GM19395 (cell line): ENCODE results near the gene ASIC2.

Experiments
- ATAC-seq: cut with Tn5 transposase; IDR thresholded peaks from one replicate; pipeline ENCODE4 v1.9.1; 2021; ENCODE audit warnings: mild to moderate bottlenecking, moderate library complexity; ENCODE audit not compliant: unreplicated experiment

ASIC2 gene

DNA sequence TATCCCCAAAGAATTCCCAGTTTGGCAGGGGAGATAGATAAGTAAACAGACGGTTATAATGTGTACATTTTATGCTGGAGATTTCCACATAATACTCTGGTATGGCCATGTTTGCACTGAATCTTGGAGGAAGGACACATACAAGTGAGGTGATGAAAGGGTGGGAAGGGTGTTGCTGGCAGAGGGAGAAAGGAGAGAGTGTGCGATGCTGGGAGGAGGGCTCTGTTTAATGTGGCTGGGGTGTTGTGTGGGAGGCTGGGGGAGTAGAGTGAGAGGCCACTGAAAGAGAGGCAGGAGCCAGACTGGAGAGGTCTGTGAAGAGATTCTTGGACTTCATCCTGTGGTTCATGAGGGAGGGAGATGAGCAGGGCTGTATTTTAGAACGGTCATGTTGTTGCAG lies 213.9 kb downstream of the ASIC2 start:
- ATAC-seq = no peak

DNA sequence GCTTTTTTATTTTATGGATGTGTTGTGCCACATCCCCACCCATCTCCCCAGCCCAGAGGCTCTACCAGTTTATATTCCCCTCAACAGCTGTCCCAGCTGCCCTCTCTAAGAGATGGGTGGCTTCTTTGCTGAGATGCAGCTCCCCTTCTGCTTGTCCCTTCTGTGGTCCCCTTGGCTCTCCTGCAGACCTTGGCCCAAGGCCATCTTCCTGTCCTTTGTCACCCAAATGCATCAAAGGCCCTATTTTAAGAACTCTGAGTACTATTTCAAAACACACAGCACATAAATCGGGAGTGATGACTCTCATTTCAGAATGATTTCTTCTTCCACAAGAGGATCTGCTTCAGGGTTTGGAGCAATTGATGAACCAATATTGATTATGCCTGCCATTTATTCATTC lies 216.1 kb downstream of the ASIC2 start:
- no peak for ATAC-seq

DNA sequence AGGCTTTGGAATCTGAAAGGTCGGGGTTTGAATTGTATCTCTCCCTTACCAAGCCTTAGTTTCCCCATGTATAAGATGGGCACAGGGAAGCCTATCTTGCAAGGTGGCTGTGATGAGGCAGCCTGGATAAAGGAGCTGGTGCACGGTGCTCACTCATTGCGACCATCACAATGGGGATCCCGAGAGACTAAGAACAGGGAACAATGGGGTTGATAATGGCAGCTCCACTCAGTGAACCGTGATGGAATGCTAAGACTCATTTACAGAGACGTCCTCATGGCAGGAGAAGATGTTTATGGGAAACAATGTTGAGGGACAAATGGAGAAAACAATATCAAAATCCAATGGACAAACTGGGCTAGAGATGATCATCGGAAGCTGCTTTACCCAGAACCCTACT lies 219.7 kb downstream of the ASIC2 start:
- no peak for ATAC-seq

DNA sequence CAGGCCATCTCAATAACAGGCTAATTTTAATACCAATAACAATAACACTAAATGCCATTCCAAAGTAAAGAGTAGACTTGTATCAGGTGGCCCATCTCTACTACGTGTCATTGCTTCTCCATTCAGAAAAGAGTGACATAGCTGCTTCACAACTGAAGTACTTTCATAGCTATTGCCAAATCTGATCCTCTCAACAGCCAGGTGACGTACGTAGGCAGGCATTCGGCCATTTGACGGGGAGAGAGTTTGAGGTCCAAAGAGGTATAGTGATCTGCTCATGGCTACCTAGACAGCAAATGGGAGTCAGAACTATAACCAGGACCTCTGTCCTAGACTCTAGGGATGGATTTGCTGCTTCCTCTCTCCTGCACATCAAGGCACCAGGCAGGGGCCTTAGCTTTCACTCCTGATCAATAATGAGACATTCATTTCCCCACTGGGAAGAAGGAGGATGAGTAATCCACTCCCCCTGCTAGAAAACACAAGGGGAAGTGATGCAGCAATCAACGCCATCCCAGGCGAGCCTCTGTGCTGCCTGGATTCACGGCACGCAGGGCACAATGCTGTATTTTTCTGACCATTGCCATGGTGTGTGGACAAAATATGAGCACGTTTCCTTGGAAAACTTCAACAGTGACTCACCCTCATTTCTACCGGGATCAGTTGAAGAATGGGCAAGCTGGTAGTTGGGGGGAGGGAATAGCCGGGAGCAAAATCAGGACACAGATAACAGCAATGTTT lies 220.5 kb downstream of the ASIC2 start:
- no peak for ATAC-seq

DNA sequence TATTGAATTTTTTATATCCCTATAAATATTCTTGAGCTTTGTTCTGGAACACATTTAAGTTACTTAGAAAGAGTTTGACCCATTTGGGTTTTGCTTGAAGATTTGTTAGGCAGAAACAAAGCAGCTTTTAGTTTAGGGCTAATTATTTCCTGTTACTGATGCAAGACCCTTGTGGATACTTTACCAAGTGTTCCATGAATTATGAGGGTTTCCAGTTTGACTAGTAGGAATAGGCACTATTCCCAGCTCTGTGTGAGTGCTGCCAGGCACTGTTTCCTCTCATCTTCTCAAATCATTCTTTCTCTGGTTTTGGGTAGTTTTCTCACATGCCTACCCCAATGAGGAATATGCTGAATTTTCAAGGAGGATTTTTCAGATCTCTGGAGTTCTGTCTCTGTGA lies 221.4 kb downstream of the ASIC2 start:
- no peak for ATAC-seq

DNA sequence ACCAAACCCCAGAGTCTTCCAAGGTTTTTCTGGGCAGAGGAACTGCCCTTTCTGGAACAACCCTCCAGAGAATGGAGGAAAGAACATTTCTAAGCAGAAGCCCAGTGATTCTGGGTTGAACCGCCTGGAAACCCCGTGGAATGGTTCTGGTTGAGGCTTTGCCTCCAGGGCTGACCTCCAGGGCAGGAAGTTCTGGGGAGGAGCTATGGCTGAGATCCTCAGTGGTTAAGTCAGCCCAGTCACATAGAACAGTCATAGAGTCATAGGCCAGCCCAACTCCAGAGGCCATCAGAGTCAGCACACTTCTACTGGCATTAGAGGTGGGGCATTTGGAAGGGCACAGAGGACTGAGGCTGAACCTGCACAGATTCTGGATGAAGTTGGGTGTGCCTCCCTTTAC lies 235.5 kb downstream of the ASIC2 start:
- no peak for ATAC-seq

DNA sequence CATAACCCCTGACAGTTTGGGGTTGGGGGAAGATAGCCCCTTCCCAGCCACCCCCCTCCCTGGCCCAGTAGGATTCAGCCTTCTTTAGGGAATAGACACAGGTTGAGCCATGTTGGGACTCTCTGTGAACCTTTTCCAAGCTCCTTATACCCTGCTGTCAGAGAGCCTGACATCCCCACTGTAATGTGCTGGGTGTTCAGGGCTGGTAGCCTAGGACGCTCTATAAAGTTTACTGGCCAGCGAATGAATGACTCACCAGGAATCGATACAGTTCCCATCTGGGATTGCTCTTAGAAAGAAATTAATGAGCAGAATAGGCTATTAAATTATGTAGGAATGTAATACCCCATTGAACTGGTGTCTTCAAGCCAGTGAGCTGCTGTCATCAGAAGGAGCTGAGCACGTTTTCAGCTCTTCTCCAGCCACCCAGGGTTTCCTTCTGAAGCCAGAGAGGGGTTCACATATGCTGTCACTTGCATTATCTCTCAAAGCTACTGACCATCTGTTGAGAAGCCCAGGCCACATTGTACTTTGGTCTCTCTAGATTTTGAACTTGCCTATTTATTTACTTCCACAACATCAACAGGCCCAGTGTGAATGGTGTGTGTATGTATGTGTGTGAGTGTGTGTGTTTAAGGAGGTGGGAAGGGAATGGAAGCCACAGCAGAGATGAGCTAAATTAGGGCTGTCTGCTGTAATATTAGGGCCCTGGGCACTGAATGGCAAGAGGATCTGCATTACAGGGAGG lies 236.5 kb downstream of the ASIC2 start:
- ATAC-seq = no peak

DNA sequence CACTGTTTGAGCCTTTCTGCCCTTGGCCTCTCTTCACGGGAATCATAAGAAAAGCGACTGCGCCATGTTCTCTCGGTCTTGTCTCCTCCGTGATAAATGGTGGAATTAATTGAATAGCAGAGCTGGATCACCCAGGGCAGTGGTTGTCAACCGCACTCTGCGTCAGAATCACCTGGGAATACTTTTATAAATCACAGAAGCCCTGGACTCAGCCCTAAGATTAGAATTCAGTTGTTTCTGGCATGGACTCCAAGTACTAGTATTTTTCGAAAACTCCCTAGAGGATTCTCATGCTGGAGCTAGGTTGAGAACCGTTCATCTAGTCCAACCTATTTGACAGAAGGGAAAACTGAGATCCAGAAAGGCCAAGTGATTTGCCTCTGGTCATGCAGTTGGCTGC lies 237.3 kb downstream of the ASIC2 start:
- ATAC-seq = no peak

DNA sequence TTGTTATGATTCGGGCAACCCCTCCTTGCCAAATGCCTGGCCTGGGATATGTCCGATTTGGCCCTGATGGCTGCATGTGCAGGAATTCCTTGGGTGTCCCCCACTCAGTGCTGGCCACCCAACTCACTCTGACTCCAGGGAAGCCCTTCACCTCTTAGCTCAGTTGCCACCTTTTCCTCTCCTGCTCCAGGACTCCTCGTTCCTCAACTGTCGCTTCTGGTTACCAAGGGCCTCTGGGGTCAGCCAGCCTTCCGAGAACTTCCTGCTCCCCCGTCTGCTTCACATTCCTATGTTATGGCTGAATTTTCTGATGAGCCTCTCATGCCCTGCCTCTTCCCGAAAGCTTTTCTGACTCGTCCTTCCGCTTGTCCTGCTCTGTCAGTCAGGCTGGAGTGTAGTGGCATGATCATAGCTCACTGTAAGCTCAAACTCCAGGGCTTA lies 237.9 kb downstream of the ASIC2 start:
- no peak for ATAC-seq

DNA sequence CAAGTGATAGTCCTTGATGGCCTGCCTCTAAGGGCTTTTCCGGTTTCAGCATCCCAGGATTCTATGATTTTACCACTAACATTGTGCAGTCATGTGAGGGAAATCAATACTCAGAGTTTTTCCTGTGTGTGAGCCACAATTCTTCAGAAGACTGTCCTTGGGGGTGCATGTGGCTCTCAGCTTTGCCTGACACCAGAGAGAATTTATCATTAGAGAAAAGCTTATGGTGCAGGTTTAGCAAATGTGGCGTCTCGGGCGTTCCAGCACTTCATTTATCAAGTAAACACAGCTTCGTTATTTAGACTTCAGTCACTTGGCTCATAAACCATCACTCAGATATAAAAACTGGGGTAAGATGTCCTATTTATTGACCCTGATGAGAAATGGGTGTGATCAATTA lies 238.7 kb downstream of the ASIC2 start:
- ATAC-seq = no peak

DNA sequence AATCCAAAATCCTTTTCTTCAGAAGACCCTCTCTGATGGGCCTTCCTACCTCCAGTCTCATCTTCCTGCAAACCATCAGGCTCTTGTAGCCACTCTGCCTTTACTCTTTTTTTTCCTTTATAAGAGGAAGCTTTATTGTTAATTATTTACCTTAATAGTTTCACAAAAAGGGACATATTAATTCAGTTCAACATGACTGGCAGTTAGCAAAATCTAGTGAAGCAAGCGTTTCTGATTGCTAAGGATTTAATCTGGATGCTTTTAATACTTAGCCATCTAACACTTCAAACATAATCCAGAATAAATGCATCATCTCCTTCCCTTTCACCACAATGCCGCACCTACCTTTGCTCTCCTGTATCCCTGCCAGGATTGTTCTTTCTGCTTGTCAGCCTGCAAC lies 239.4 kb downstream of the ASIC2 start:
- ATAC-seq = no peak

DNA sequence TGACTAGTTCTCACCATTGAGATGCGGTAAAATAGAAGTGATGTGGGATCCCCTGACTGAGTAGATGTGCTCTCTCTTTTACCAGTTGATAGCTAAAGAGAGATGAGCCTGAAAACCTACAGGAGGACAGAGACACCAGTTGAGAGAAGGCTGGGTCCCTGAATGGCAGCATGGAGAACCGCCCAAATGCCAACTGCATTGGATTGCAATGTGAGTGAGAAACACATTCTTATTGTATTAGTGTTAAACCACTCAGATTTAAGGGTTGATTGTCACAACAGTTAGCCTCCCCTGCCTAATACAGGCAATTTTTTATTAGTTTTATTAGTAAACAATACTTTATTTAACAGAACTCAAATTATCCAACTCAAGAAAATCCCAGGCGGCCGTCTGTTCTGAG lies 240.2 kb downstream of the ASIC2 start:
- ATAC-seq = no peak

DNA sequence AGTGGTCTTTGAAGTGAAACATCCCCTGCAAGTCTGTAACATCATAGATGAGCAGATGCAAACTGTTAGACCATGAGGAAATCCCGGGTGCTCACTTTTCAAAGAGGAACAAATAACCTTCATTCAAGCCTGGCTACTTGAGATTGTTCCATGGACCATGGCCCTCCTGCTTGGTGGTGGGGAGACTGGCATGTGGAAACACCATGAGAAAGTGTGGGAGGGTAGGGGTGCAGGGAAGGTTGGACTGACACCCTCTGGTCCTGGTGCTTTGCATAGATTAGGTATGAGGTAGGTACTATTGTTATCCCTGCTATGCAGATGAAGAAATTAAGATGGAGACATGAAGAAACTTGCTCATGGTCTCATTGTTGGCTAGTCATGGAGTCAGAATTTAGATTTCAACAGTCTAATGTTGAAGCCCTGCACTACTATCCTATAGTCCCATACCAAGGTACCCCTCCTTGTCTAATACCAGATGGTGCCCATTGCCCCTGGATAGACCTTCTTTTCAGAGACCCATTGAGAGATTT lies 242.4 kb downstream of the ASIC2 start:
- no peak for ATAC-seq

DNA sequence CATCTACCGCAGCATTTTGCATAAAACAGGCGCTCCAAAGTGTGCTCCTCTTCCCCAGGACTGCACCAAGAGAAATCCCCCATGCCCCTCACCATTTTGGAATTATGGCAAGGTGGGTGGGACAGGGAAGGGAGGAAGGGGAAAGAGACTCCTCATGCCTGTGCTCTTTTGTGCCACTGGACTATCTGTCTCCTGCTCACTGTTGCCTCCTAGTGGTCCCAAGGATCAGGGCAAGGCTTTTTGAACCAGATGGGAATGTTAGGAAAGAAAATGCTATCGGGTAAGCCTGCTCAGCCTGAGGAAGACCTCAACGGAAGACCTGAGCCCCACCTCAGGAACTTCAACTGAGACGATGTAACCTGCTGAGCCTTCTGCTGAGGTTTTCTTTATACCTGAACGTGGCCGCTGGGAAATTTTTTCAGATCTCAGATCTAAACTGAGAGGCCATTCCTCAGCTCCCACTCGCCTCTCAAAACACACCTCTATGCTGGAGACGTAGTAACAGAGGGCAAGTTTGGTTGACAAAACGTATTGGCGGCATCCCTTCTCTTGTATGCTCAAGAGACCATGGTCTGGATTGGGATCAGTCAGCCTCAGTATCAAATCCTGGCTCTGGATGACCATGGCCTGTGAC lies 243.2 kb downstream of the ASIC2 start:
- no peak for ATAC-seq

DNA sequence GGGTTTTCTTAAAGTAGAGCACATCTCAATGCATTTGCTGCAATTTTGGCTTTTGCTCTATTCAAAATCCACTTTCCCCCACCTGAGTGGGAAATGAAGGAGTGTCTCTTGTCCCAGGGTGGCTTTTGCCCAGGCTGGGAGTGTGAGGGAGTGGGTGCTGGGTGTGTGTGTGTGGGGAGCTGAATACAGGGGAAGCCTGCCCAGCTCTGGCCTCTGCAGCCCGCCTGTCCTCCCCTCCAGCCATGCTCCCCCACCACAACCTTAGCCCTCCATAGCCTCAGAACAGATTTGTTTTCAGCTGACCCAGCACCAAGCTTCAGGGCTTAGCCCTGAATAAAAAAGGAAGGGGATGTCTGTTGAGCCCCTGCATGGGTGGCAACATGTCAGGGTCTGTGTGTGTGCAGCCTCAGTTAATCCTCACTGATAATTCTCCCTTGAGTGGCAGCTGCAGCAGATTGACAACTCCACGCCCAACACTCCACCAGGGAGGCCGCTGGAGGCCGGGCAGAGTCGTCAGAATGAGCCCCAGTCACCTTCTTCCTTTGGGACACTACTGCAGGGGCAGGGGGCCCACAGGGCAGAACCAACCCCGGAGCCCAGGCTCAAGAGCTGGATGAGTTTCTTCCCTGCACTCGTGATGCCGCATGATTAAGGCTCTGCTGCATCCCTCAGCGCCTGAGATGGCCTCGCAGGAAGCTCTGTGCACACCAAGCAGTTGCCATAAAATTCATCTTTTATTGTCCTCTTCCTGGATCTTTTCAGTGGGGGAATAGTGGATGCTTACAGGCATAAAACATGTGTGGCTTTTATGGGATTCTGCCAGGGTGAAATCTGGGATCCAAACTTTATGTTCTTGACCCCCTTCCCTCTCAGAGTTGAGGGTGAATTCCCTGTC lies 246.5 kb downstream of the ASIC2 start:
- no peak for ATAC-seq

DNA sequence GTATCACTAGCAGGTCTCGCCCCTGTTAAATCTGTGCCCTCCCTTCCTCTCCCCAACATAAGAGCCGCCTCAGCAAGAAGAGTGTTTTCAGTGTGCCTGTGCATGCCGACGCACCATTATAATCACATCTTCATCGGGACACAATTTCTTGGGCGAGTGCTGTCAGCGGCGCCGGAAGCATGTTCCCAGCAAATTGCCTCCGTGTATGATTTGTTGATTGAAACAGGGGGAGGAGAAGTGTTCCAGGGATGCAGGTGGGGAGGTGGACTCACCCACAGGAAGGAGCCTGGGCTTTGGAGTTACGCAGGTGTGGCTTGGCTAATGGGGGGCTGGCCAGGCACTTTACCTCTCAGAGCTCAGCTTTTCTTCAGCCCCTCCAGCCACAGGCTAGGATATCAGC lies 247.9 kb downstream of the ASIC2 start:
- ATAC-seq = no peak

DNA sequence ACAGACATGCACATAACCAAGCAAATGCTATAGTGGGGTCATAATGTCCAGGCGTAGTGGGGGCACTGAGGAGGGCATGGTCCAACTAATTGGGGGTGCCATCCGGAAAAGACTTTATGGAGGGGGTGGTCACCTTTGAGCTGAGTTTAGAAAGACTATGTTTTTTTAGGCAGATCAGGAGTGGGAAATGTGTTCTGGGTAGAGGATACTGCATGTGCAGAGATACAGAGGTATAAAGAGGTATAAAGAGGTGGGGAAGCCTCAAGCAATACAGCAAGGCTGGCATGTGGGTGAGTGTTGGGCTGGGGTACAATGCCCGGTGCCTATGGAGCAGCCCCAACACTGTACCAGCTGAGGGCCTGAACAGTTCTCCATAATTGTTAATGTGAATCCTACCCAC lies 248.3 kb downstream of the ASIC2 start:
- no peak for ATAC-seq

DNA sequence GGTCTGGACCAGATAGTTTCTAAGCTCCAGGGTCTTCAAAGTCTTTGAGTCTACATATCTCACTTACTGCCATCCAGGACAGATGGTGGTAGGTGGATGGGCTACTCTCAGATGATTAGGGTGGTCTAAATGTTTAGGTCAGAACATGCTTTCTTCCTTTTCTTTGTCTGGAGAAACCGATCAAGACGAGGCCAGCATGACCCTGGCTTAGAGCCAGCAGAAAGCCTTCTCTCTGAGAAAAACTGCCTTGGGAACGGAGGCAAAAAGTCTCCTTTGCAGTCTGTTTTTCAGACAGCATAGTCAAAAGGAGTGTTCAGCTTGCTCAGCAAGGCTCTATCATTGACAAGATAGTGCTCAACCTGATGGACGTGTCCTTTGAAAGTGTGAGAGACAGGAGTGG lies 252.6 kb downstream of the ASIC2 start:
- no peak for ATAC-seq

DNA sequence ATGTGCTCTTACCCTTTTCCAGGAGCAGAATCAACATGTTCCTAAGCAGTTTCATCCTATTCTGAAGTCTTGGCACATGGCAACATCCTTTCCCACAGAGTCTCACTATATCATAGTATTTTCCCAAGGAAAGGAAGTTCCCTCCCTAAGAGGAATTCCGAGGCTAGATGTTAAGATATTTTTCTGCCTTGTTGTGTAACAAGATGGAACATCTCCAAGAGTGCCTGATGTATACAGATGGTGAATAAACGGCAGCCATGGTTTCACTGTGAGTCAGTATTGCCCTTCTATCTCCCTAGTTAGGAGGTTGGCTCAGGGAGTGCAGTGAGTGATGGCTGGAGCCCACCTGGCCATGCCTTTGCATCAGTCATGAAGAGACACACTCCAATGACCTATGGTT lies 253.2 kb downstream of the ASIC2 start:
- no peak for ATAC-seq

DNA sequence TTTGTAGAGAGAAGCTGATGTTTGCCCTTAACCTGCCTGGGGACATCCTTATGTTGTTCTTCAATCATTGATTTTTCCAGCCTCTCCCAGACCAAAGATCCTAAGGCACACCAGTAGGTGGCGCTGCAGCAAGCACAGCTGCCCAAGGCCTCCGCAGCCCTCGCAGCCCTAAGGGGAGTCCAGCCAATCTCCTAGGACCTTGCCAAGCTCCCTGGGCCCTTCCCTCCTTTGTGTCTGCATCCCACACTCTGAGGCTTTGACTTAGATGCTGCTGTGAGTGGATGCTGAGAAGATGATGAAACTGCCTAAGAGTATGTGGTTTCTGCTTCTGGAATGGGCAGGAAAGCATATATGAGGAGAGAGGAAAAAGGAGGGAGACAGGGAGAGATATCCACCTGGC lies 254.4 kb downstream of the ASIC2 start:
- no peak for ATAC-seq

DNA sequence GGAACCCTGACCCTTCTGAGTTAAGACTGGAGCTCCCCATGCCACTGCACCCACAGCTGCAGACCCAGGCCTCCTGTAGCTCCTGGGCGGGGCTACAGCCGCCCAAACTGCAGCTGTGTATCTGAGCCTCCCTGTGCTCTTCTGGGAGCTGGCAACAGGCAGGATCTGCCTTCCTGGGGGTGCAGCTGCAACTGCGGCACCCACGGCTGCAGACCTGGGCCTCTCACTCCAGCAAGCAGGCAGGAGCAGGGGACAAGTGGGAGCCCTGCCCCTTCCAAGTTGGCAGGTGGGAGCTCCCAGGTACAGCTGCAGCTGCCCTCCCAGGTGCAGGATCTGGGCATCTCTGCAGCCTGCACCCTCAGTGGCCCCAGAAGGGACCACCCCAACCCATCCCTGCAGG lies 259.9 kb downstream of the ASIC2 start:
- ATAC-seq = no peak
